Liver (tissue), 3 donors: ENCODE measurements around the gene CALM3.

Experiments
- EGR1 ChIP-seq, 2 donors: IDR thresholded peaks; 2 replicates each; pipeline ENCODE4 v1.6.1; 2016 to 2018; ENCODE audit warnings: antibody characterized with exemption in 2 of 2, low read depth in 2 of 2
- GABPA ChIP-seq, 2 donors: IDR thresholded peaks in 1 of 2; conservative IDR thresholded peaks in 1 of 2; 2 replicates each; pipeline ENCODE4 v1.6.1; 2016; ENCODE audit warnings: antibody characterized with exemption in 2 of 2, mild to moderate bottlenecking in 1 of 2, moderate library complexity in 1 of 2
- RAD21 ChIP-seq, 2 donors: IDR thresholded peaks; 2 replicates each; pipeline ENCODE4 v1.6.1; 2016; ENCODE audit warnings: antibody characterized with exemption in 2 of 2, mild to moderate bottlenecking in 2 of 2
- YY1 ChIP-seq: IDR thresholded peaks from 2 replicates; pipeline ENCODE4 v1.6.1; 2016; ENCODE audit warnings: antibody characterized with exemption, mild to moderate bottlenecking
- TF ChIP-seq, protein P1 (sequence below): fragments of 150-350 bp; IDR thresholded peaks from 2 replicates; pipeline ENCODE4 v1.5.1; 2017; ENCODE audit warnings: improper control_type of control experiment, low read depth, low read length; ENCODE audit not compliant: missing input control
- TF ChIP-seq, protein P2 (sequence below): IDR thresholded peaks from 2 replicates; pipeline ENCODE4 v1.6.1; 2016; ENCODE audit warnings: antibody characterized with exemption
- TF ChIP-seq, protein P3 (sequence below): IDR thresholded peaks from 2 replicates; pipeline ENCODE4 v1.6.1; 2016; ENCODE audit warnings: antibody characterized with exemption, mild to moderate bottlenecking
- TF ChIP-seq, protein P4 (sequence below): IDR thresholded peaks from 2 replicates; pipeline ENCODE4 v1.6.1; 2016; ENCODE audit warnings: antibody characterized with exemption
- donor health status: healthy.
- donor health status: healthy.

DNA sequence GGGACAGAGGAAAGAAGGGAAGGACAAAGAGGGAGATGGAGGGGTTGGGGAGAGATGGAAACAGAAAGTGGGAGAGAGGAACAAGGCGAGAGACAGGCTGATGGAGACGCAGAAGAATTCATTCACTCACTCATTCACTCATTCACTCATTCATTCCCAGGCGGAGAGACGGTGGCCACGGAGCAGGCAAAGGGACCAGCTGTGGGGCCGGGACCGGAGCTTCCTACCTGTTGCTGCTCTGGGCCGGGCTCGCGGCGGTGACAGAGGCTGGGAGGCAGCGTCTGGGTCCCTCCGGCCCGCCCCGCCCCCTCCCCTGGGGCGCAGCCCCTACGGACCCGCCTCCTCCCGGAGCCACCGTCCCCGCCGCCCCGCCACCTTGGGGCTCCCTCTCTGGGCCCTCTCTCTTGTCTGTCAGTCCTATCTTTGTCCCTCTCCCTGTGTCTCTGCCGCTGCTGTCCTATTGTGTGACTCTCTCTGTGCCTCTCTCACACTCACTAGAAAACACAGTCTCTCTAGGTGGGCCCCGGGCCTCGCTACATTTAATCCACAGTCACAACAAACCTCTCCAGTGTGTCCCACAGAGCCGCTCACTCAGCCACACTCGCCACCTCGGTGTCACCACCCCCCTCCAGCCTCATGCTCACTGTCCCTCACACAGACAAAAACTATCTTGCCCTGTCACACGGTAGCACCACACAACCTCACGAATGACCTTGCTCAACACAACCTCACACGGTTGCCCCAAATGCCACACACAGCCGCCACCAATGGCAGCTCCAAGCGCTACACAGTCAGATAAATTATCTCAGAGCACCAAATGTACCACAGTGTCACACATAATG, 35.0 kb downstream of the CALM3 start, which contains the start of gene GNG8:
- no peak for TF ChIP-seq RAD21 (IDR thresholded peaks at IDR 0.05)
- no peak for TF ChIP-seq GABPA (IDR thresholded peaks at IDR 0.05 in 1 of 2, conservative IDR thresholded peaks at IDR 0.05 in 1 of 2)
- TF ChIP-seq, protein P1, sequence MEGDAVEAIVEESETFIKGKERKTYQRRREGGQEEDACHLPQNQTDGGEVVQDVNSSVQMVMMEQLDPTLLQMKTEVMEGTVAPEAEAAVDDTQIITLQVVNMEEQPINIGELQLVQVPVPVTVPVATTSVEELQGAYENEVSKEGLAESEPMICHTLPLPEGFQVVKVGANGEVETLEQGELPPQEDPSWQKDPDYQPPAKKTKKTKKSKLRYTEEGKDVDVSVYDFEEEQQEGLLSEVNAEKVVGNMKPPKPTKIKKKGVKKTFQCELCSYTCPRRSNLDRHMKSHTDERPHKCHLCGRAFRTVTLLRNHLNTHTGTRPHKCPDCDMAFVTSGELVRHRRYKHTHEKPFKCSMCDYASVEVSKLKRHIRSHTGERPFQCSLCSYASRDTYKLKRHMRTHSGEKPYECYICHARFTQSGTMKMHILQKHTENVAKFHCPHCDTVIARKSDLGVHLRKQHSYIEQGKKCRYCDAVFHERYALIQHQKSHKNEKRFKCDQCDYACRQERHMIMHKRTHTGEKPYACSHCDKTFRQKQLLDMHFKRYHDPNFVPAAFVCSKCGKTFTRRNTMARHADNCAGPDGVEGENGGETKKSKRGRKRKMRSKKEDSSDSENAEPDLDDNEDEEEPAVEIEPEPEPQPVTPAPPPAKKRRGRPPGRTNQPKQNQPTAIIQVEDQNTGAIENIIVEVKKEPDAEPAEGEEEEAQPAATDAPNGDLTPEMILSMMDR, result no peak
- TF ChIP-seq, protein P2, sequence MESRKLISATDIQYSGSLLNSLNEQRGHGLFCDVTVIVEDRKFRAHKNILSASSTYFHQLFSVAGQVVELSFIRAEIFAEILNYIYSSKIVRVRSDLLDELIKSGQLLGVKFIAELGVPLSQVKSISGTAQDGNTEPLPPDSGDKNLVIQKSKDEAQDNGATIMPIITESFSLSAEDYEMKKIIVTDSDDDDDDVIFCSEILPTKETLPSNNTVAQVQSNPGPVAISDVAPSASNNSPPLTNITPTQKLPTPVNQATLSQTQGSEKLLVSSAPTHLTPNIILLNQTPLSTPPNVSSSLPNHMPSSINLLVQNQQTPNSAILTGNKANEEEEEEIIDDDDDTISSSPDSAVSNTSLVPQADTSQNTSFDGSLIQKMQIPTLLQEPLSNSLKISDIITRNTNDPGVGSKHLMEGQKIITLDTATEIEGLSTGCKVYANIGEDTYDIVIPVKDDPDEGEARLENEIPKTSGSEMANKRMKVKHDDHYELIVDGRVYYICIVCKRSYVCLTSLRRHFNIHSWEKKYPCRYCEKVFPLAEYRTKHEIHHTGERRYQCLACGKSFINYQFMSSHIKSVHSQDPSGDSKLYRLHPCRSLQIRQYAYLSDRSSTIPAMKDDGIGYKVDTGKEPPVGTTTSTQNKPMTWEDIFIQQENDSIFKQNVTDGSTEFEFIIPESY, result no peak
- TF ChIP-seq, protein P3, sequence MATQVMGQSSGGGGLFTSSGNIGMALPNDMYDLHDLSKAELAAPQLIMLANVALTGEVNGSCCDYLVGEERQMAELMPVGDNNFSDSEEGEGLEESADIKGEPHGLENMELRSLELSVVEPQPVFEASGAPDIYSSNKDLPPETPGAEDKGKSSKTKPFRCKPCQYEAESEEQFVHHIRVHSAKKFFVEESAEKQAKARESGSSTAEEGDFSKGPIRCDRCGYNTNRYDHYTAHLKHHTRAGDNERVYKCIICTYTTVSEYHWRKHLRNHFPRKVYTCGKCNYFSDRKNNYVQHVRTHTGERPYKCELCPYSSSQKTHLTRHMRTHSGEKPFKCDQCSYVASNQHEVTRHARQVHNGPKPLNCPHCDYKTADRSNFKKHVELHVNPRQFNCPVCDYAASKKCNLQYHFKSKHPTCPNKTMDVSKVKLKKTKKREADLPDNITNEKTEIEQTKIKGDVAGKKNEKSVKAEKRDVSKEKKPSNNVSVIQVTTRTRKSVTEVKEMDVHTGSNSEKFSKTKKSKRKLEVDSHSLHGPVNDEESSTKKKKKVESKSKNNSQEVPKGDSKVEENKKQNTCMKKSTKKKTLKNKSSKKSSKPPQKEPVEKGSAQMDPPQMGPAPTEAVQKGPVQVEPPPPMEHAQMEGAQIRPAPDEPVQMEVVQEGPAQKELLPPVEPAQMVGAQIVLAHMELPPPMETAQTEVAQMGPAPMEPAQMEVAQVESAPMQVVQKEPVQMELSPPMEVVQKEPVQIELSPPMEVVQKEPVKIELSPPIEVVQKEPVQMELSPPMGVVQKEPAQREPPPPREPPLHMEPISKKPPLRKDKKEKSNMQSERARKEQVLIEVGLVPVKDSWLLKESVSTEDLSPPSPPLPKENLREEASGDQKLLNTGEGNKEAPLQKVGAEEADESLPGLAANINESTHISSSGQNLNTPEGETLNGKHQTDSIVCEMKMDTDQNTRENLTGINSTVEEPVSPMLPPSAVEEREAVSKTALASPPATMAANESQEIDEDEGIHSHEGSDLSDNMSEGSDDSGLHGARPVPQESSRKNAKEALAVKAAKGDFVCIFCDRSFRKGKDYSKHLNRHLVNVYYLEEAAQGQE, result no peak
- no peak for TF ChIP-seq YY1
- TF ChIP-seq EGR1 (IDR thresholded peaks at IDR 0.05; ENCODE audit: low read depth in 2 of 2), result no peak
- TF ChIP-seq, protein P4, sequence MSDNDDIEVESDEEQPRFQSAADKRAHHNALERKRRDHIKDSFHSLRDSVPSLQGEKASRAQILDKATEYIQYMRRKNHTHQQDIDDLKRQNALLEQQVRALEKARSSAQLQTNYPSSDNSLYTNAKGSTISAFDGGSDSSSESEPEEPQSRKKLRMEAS, result no peak
